Midbrain (tissue), 1 donor: ENCODE data around the gene LPIN3.
A peak's percentile ranks its signal among the peaks of the same experiment; 100 is the strongest.

Experiments used
- DNase-seq: peaks from one replicate; lab custom pipeline; 2025; lab: John Stamatoyannopoulos, UW

The LPIN3 gene

DNA sequence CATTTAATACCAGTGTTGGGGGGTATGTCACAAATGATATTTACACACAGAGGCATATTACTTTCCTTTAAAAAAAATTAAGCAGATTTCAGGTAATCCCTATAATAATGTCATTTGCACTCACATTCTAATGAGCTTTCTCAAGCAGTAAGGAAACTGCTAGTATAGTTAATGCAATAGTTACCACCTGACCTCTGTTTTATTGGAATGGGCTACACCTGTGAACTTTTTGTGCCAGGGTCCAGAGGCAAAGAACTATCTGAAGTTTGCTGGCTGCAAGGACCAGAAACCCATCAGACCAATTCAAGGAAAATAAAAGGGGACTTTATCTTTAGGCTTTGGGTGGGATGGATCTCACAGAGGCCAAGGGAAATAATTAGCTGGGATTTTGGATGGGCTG lies 20.2 kb upstream of the LPIN3 start:
- no peak for DNase-seq

DNA sequence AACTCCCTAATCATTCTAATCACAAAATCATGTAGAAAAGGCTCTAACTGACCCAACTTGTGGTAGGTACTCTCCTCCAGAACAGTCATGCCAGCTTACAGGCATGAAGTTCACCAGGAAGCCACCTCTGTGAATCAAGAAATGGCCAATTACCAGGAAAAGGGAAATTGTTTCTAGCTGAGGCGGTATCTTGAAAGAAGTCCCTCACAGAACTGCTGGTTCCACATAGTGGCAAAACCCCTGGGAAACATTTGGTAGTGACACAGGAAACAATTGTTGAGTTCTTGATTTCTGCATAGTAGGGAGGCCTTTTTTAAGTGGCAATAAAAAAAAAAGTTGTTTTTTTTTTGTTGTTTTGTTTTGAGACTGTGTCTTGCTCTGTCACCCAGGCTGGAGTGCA lies 19.6 kb upstream of the LPIN3 start:
- no peak for DNase-seq

DNA sequence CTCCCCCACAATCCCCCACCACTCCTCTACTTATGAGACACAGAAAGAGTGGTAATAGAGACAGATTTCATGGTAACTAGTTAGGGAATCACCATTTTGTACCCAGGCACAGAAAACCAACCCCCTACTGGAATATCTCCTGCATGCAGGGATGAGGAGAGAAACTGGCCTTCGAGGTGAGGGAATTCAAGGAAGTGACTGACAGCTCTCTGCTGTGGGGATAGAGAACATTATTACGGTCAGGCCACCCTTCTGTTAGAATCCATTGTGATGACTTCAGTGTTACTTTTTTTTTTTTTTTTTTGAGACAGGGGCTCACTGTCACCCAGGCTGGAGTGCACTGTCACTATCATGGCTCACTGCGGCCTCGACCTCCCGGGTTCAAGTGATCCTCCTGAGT lies 13.4 kb upstream of the LPIN3 start:
- no peak for DNase-seq

DNA sequence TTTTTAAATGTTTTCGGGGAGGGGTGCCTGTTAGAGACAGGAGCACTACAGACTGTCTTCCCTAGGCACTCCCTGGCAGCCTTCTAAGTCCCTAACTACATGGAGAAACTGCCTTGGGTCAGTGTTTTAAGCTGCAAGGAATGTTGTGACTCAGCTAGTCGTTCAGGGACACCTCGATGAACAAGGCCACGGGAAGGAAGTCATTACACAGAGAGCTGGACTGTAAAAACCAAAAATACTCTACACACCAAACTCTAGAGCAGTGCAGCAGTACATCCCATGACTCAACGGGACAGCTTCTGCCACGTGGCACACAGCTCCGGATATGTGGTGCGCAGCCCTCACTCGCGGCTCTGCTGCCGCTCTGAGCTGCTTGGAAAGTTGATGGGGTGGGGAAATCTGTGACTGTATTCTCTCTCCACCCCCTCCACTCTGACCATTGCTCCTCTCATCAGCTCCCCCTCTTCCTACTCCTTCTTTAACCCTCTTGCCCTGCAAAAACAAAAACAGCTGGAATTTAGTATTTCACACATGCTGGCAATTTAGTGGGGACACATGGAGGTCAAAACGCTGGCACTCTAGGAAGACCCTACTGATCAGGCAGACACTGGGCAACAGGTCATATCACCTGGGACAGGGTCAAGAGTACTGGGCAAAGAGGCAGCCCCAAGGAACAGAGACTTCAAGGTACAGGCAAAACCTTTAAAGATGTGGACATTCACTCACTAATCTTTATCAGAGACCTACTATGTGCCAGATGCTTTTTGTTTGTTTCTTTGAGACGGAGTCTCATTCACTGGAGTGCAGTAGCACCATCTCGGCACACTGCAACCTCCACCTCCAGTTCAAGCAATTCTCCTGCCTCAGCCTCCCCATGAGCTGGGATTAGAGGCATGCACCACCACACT lies 10.9 kb upstream of the LPIN3 start:
- no peak for DNase-seq

DNA sequence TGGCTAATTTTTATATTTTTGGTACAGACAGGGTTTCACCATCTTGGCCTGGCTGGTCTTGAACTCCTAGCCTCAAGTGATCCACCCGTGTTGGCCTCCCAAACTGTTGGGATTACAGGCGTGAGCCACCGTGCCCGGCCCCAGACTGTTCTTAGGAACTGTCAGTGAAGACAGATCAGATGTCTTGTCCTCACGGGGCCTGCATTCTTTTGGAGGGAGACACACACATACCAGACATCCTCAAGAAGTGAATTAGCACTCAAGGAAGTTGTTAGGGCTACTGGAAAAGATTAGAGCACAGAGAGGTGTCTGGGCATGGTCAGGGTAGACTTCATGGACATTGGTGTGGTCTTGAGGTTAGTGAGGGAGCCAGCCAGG lies 10.3 kb upstream of the LPIN3 start:
- DNase-seq: no peak

DNA sequence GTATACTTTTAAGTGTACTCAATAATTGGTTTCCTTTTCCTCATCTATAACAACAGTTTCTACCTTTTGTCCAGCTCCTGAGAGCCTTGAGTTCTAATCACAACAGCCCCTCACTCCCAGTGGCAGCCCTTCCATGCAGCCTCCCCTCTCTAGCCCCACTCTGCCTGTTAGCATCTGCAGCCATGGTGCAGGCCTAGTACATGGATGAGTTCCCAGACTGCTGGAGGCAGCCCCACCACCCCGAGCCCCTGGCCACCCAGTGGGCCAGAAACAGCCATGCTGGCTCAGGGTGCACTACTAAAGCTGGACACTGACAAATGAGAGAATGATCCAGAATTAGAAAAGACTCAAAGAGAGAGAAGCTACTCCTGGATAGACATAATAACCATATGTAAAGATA lies 9.7 kb upstream of the LPIN3 start:
- no peak for DNase-seq

DNA sequence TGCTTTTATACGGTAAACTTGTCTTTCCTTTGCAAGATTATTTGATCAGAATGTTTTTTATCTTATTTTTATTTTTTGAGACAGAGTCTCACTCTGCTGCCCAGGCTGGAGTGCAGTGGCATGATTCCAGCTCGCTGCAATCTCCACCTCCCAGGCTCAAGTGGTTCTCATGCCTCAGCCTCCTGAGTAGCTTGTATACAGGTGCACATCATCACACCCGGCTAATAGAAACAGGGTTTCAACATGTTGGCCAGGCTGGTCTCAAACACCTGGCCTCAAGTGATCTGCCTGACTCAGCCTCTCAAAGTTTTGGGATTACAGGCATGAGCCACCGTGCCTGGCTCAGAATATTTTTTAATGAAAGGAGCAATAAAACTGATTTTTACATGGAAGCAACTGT lies 8.9 kb upstream of the LPIN3 start:
- DNase-seq: no peak

DNA sequence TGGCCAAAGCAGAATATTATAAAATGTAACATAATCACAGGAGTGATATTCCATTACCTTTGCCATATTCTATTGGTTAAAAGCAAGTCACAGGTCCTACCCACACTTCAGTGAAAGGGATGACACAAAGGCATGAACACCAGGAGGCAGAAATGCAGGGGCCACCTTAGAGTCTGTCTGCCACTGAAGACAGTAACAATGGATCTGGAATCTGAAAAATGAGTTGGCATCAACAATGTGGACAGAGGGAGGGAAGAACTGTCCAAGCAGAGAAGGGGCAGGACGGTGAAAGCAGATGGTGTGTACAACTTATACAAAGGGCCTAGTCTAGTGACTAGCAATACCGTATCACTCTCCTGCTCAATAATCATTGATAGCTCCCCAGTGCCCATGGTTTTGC lies 6.6 kb upstream of the LPIN3 start:
- DNase-seq: no peak

DNA sequence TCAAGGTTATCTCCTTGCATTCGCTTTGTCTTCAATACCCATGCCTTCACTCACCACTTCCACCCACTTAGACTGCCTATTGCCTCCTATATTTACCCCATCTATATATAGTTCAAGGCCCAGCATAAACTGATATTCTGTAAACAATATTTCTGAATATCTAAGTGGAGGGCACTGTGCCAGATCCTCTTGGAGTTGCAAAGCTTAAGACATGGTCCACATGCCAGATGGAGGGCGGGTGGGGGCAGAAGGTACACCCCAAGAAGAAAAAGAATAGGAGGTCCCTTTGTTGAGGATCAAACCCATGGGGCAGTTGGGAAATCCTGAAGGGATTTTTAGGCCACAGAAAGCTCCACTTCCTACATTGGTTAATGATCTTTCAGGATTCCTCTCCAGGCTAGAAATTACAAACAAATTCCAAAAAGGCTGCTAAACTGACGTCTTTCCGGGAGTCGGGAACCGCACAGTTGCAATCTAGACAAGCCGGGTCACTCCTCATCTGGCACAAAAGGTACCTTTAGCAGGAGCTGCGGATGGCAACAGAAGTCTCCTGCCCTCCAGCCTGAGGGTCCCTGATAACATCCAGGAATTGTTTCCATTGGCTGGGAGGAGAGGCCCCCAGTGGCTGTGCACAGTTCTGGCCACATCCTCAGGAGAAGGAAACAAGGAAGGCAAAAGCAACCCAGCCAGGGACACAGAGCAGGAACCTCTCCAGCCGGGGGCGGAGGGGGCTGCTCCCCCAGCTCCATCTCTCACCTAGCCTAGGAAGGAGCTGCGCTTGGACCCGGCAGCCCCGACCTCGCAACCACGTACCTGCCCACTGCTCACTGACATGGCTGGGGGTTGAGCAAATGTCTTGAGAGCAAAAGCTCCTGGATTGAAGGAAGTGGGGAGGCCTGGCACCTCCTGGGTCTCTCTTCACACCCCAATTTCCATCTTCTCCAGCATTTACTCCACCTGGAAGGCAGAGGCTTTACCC lies 5.9 kb upstream of the LPIN3 start:
- no peak for DNase-seq

DNA sequence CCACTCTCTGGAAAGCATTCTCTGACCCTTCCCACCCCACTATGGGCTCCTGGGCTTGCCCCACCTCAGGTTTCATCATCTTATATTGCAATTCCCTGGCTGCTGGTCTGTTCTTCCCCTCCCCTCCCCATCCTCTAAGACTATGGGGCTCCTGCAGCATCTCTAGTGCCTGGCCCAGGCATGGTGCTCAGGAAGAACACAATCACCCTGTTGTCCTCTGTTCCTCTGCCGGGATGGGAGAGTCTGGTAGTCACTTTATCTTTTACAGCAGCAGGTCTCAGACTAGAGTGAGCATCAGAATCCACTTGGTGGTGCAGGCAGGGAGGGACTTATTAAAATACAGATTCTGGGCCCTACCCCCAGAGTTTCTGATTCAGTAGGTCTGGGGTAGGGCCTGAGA lies 5.0 kb upstream of the LPIN3 start:
- no peak for DNase-seq

DNA sequence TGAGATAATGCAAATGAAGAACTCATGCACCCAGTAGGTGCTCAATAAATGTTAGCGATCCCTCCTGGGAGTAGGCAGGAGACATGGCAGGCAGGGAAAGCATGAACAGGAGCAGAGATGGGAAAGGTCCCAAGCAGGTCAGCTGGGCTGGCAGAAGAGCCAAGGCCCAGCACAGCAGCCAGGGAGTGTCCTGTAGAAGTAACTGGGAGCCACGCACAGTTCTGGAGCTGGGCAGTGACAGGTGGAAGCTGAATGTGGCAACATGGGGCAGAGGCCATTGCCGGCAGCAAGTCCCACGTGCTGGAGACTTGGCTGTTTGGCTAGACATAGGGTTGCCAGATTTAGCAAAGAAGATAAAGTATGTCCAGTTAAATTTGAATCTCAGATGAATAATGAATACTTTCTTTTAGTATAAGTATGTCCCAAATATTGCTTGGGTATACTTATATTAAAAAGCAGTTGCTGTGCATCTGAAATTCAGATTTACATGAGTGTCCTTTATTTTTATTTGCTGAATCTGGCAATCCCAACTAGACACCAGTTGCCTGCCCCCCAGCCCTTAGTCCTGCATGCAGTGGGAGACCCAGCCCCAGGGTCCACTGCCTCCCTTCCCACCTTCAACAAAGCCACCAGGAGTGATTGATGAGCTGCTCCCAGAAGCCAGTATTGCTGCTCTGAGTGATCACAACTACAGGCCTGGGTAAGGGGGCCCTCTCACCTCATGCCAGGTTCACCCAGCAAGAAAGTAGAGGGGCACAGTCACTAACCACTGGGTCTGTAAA lies 3.7 kb upstream of the LPIN3 start:
- DNase-seq: no peak

DNA sequence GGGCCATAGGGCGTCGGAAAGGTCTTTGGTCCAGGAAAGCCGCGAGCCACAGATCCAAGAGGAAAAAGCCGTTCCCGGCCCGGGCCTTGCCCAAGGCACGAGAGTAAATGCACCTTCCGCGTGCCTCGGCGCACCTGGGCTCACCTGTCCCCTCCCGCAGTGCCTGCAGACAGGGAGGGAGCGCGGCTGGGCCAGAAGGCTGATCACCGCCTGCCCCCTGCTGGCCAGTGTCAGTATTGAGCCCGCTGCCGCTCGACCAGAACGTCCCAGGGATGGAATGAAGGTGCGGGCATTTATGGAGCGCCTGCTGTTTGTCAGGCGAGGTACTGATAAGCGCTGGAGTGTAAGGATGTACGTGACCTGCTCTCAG lies 679 bp upstream of the LPIN3 start:
- DNase-seq: peak; percentile 70

DNA sequence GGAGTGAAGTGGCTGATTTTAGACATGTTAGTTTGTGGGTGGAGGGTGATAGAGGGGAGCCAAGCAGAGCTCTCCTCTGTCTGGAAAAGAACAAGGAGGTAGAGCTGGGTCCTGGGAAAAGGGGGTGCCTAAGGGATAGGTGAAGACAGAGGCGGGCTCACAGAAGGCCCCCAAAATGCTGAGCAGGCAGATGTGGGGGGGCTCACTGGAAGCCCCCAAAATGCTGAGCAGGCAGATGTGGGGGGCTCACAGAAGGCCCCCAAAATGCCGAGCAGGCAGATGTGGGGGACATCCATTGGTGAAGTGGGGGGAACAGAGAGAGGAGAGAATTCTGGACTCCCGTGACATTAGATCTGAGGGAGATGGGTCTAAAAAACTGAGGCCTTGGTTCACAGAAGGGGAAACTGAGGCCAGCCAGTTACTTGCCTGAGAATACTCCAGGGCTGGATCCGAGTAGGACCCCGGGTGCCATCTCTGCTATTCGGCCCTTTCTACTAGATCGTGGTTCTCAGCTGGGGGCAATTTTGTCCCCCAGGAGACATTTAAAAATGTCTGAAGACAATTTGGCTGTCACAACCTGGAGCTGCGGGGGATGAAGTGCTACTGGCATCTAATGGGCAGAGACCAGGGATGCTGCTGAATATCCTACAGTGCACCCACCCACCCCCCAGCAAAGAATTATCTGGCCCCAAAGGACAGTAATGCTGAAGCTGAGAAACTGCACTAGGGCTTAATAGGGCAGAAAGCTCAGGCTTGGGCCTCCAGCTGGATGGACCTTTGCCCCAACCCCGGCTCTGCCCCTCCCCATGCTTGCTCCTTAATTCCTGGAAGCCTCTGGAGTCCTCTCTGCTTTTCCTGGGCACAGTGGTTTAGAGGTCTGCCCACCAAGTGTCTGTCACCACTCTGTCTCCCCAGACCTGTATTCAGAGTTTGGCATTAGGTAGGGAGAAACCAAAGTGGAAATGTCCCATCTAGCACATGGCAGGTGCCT lies 2.1 kb downstream of the LPIN3 start:
- no peak for DNase-seq

DNA sequence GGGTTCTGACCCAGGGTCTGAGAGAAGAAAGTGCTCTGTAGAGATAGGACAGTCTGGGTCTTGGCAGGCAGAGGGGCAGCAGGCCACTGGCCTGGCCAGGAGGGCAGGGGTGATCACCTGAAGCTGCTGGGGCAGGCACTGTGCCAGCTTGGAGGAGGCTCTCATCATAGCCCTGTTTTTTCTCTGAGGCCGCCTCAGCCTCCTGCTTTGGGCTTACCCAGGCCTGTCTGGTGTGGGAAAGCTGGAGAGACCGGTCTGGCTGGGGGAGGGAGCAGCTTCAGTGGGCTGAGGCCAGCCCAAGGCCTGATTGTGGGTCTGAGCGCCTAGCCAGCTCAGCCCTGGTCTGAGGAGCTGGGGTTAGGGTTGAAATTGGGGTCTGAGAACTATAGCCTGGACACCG lies 3.9 kb downstream of the LPIN3 start:
- DNase-seq: no peak

DNA sequence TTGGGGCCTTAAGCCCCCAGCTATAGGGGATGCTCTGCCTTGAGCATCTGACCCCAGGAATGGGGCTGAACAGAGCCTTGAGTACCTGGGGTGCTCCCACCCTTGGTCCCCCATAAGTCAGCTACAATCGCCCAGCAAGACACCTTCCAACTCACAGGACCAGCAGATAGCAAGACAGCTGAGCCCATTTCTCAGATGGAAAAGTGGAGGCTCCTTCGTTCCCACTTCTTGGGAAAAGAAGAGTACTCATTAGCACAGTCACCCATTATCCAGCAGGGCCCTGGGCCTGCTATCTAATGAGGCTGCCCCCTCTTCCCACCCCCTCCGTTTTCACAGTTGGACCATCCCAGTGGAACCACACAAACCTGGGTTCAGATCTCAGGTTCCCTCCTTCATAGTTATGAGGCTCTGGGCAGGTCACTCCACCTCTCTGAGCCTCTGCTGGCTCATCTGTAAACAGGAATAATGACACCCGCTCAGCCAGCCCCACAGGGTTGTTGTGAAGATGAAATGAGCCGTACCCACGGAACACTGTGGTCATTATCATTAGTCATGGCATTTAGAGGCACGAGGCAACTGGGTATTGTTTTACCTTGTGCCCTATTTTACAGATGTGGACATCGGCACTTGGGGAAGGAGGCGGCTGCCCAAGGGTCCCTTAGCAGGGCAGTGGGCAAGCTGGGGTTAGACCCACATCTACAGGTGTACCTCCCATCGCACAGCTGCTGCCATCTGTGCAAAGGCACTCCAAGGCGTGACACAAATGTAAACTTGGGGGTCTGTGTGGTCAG lies 4.5 kb downstream of the LPIN3 start:
- DNase-seq: no peak

DNA sequence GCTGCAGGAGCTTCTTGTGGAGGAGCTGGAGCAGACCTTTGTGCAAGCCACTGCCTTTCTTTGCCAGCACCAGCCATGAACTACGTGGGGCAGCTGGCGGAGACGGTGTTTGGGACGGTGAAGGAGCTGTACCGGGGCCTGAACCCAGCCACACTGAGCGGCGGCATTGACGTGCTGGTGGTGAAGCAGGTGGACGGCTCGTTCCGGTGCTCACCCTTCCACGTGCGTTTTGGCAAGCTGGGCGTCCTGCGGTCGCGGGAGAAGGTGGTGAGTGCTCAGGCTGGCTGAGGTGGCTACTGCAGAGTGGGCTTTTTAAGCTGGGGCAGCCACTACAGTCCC lies 5.1 kb downstream of the LPIN3 start:
- DNase-seq: no peak

DNA sequence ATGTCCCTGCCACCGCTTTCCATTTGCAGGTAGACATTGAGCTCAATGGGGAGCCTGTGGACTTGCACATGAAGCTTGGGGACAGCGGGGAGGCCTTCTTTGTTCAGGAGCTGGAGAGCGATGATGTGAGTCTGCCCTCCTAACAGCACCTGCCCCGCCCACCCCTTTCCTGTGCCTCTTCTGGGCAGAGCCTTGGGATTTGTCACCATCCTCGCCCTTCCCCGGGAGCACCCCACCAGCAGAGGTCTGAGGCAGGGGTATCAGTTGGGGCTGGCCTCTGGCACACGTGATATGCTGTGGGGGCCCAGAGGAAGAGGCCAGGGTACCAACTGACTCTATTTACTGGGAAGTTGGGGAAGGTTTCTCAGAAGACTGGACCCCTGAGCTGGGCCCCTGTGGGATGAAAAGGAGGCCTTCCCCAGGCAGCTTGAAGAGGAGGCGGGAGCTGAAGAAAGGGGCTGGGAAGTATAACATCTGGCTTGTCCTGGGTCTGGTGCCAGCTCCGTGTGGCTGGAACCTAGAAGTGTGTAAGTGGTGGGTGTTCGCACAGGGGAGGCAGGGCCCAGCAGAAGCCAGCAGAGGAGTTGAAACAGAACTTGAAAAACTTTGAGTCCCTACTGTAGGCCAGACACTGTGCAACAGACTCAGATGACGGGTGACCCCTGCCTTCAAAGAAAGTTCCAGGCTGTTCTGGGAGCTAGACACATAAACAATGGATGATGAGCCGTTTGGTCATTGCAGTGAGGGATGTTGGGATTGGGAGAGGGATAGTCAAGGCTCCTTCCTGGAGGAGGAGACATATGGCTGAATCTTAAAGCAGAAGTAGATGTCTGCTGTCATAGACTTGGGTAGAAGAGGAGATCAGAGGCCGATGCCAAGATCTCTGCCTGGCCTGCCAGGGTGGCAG lies 7.2 kb downstream of the LPIN3 start:
- no peak for DNase-seq

DNA sequence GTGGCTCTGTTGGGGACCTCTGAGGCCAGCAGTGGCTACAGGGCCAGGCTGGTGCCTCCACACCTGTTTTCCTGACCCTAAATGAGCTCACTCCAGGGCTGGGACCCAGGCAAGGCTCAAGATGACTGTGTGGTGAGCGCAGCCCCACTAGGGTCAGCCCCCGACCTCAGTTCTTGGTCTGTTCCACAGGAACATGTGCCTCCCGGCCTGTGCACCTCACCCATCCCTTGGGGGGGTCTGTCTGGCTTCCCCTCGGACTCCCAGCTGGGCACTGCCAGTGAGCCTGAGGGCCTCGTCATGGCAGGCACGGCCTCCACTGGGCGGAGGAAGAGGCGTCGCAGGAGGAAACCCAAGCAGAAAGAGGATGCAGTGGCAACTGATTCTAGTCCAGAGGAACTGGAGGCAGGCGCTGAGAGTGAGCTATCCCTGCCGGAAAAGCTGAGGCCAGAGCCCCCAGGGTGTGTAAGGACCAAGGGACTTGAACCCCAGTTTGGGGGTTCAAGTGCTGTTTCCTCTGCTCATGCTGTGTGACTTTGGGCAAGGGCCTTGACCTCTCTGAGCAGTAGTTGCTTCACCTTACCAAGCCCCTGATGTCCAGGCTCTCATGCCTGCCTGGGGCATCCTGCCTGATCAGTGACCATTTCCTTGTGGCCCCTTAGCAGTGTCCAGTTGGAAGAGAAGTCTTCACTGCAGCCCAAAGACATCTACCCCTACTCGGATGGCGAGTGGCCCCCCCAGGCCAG lies 8.0 kb downstream of the LPIN3 start:
- DNase-seq: no peak

DNA sequence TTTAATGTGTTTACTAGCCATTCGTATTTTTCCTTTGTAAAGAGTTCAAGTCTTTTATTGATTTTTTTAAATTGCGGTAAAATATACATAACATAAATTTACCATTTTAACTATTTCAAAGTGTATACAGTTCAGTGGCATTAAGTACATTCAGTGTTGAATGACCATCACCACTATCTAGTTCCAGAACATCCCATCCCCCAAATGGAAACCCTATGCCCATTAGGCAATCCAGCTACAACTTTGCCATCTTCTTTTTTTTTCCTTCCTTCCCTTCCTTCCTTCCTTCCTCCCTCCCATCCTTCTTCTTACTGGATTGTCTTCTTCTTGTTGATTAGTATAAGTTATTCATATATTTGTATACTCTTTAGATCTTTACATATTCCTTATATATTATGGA lies 8.6 kb downstream of the LPIN3 start:
- DNase-seq: no peak
